Bronchial epithelial cell (primary cell): Measurements from ENCODE around the gene BICD2. TPM values are rescaled to one million over a fixed set of nuclear protein-coding genes. Genes with fewer than 3 reads are reported as not detected.

Source experiments
- DNase-seq: peaks from one replicate; pipeline ENCODE4 v3.0.0-alpha.2; 2010; ENCODE audit warnings: low read depth
- FAIRE-seq: peaks from 2 replicates; lab custom pipeline; 2011; peaks lifted over from hg19 to GRCh38; lab: Jason Lieb, UNC
- H3K27me3 ChIP-seq: 2 replicates; pipeline ENCODE4 v1.5.1; 2011; ENCODE audit warnings: low read length; ENCODE audit not compliant: control insufficient read depth, insufficient read depth
- H3K36me3 ChIP-seq: 2 replicates; pipeline ENCODE4 v1.5.1; 2011; ENCODE audit warnings: low read length; ENCODE audit not compliant: control insufficient read depth, insufficient read depth
- H3K4me3 ChIP-seq: 2 replicates; pipeline ENCODE4 v1.5.1; 2011; ENCODE audit warnings: mild to moderate bottlenecking, low read depth, low read length, control low read depth
- CTCF ChIP-seq: IDR thresholded peaks from 2 replicates; pipeline ENCODE4 v1.5.1; 2011; ENCODE audit warnings: mild to moderate bottlenecking, moderate library complexity, low read length, control low read depth, inconsistent platforms; ENCODE audit not compliant: insufficient read depth, severe bottlenecking
- total RNA-seq: library from RNA; depleted of rRNA; stranded (reverse); fragments of >200 nt; gene quantifications from 2 replicates; pipeline ENCODE4 v1.2.1, GENCODE V29; 2014

The BICD2 gene
- total RNA-seq, 1 donor from 2014 or later = 92.7 TPM

- no peak for TF ChIP-seq CTCF
- H3K36me3 ChIP-seq = peaks cover 2% of the 10 kb centered on the region
- no peaks in the 10 kb centered on the region for H3K27me3 ChIP-seq
- no peak for DNase-seq
- no peak for FAIRE-seq
- H3K4me3 ChIP-seq = peak overlapping the region; percentile 83
These were observed 2.4 kb downstream of the BICD2 start for GRCh38 chr9:92762196-92762595.

- H3K27me3 ChIP-seq = no peaks in the 10 kb centered on the region
- no peak for TF ChIP-seq CTCF
- no peak for DNase-seq
- FAIRE-seq = no peak
- H3K36me3 ChIP-seq = peaks cover 2% of the 10 kb centered on the region
- H3K4me3 ChIP-seq = no peak overlapping the region
These were observed 2.9 kb downstream of the BICD2 start for GRCh38 chr9:92761686-92762085.

GRCh38 chr9:92760494-92760893 is 4.1 kb downstream of the BICD2 start:
- H3K4me3 ChIP-seq = no peak overlapping the region
- DNase-seq (no peak), FAIRE-seq (no peak)
- TF ChIP-seq CTCF = no peak
- no peaks in the 10 kb centered on the region for H3K27me3 ChIP-seq
- peaks cover 8% of the 10 kb centered on the region for H3K36me3 ChIP-seq

GRCh38 chr9:92760070-92760469 is 4.6 kb downstream of the BICD2 start:
- TF ChIP-seq CTCF = no peak
- no peak overlapping the region for H3K4me3 ChIP-seq
- FAIRE-seq = no peak
- H3K36me3 ChIP-seq = peaks cover 8% of the 10 kb centered on the region
- no peaks in the 10 kb centered on the region for H3K27me3 ChIP-seq
- DNase-seq = no peak

GRCh38 chr9:92759446-92759845 is 5.2 kb downstream of the BICD2 start:
- no peaks in the 10 kb centered on the region for H3K27me3 ChIP-seq
- no peak overlapping the region for H3K4me3 ChIP-seq
- no peak for FAIRE-seq
- DNase-seq = no peak
- H3K36me3 ChIP-seq = peaks cover 8% of the 10 kb centered on the region
- no peak for TF ChIP-seq CTCF

- DNase-seq = no peak
- Histone ChIP-seq H3K27me3 (no peaks in the 10 kb centered on the region), H3K4me3 (no peak overlapping the region), H3K36me3 (peaks cover 8% of the 10 kb centered on the region)
- FAIRE-seq = no peak
- TF ChIP-seq CTCF = no peak
These were observed 7.8 kb downstream of the BICD2 start for GRCh38 chr9:92756792-92757191.
